IMR-90 (cell line): ENCODE results near the gene DZIP3. TPM values are rescaled to one million over a fixed set of nuclear protein-coding genes. Genes with fewer than 3 reads are reported as not detected.

Experiments used
- ATAC-seq: fragments of 200-7000 bp; cut with Tn5 transposase; 2 replicates; pipeline ENCODE4 v1.9.1; 2020; ENCODE audit warnings: low read depth, mild to moderate bottlenecking, moderate library complexity
- BruUV-seq: library from RNA; stranded (reverse); fragments of 400-500 nt; replicated peaks from 2 replicates; lab custom pipeline; 2021; lab: Mats Ljungman, UMichigan
- CTCF ChIA-PET: fragments of 300-600 bp; formaldehyde crosslinking; extraction: SDS; loops from one replicate; lab custom pipeline; 2021; ENCODE audit warnings: antibody characterized with exemption; lab: Yijun Ruan, JAX
- POLR2A ChIA-PET: fragments of 300-600 bp; sonication (Branson Sonifier 250); formaldehyde crosslinking; loops from one replicate; lab custom pipeline; 2022; ENCODE audit warnings: antibody characterized with exemption; ENCODE audit not compliant: unreplicated experiment; lab: Charles Lee
- DNase-seq: peaks from one replicate; pipeline ENCODE4 v3.0.0; 2013
- H2AFZ ChIP-seq: replicated peaks from 2 replicates; pipeline ENCODE3; 2013; ENCODE audit warnings: low read length, mild to moderate bottlenecking; ENCODE audit not compliant: poor library complexity
- H2AK5ac ChIP-seq: 2 replicates; pipeline ENCODE4 v1.6.1; 2013; ENCODE audit warnings: low read depth, low read length, inconsistent platforms
- H2AK9ac ChIP-seq: replicated peaks from 2 replicates; pipeline ENCODE3; 2013; ENCODE audit warnings: mild to moderate bottlenecking, low read depth, low read length, moderate library complexity; ENCODE audit not compliant: poor library complexity
- H2BK120ac ChIP-seq: 2 replicates; pipeline ENCODE4 v1.6.1; 2013; ENCODE audit warnings: low read depth, low read length, inconsistent platforms
- H2BK15ac ChIP-seq: 3 replicates; pipeline ENCODE4 v1.6.1; 2013; ENCODE audit warnings: low read depth, low read length, inconsistent platforms
- H2BK20ac ChIP-seq: 2 replicates; pipeline ENCODE4 v1.6.1; 2013; ENCODE audit warnings: low read depth, mild to moderate bottlenecking, inconsistent platforms, low read length, moderate library complexity
- H2BK5ac ChIP-seq: 2 replicates; pipeline ENCODE4 v1.6.1; 2013; ENCODE audit warnings: mild to moderate bottlenecking, low read depth, low read length, inconsistent platforms; ENCODE audit not compliant: poor library complexity, severe bottlenecking
- H3K14ac ChIP-seq: replicated peaks from 2 replicates; pipeline ENCODE4 v1.6.1; 2013; ENCODE audit warnings: low read depth, low read length, inconsistent platforms
- H3K18ac ChIP-seq: 2 replicates; pipeline ENCODE4 v1.6.1; 2013; ENCODE audit warnings: low read depth, low read length, control low read depth
- H3K23ac ChIP-seq: 2 replicates; pipeline ENCODE4 v1.6.1; 2013; ENCODE audit warnings: low read depth, low read length, inconsistent platforms
- H3K27ac ChIP-seq: 2 replicates; pipeline ENCODE4 v1.5.1; 2013; ENCODE audit warnings: mild to moderate bottlenecking, control low read depth, low read length; ENCODE audit not compliant: insufficient read depth
- H3K27me3 ChIP-seq: 2 replicates; pipeline ENCODE4 v1.6.1; 2013; ENCODE audit warnings: low read length; ENCODE audit not compliant: control insufficient read depth, insufficient read depth
- H3K36me3 ChIP-seq: 2 replicates; pipeline ENCODE4 v1.6.1; 2013; ENCODE audit warnings: low read length, mixed read lengths; ENCODE audit not compliant: control insufficient read depth, insufficient read depth
- H3K4ac ChIP-seq: 2 replicates; pipeline ENCODE4 v1.6.1; 2013; ENCODE audit warnings: low read depth, low read length, inconsistent platforms
- H3K4me1 ChIP-seq: 2 replicates; pipeline ENCODE4 v1.6.1; 2013; ENCODE audit warnings: low read length, mixed read lengths; ENCODE audit not compliant: control insufficient read depth, insufficient read depth
- H3K4me2 ChIP-seq: 2 replicates; pipeline ENCODE4 v1.6.1; 2013; ENCODE audit warnings: low read depth, mild to moderate bottlenecking, control low read depth, low read length, moderate library complexity
- H3K4me3 ChIP-seq: 2 replicates; pipeline ENCODE4 v1.5.1; 2013; ENCODE audit warnings: low read depth, mild to moderate bottlenecking, control low read depth, low read length, moderate library complexity; ENCODE audit not compliant: insufficient read depth
- H3K56ac ChIP-seq: 2 replicates; pipeline ENCODE4 v1.6.1; 2013; ENCODE audit warnings: low read length, inconsistent platforms; ENCODE audit not compliant: insufficient read depth; ENCODE audit errors: extremely low read depth
- H3K79me1 ChIP-seq, 2 experiments: 2 replicates each; pipeline ENCODE4 v1.6.1; 2013; ENCODE audit warnings: low read length in 2 of 2, inconsistent platforms in 1 of 2, low read depth in 1 of 2
- H3K9ac ChIP-seq: 2 replicates; pipeline ENCODE4 v1.6.1; 2013; ENCODE audit warnings: low read depth, low read length, control low read depth
- H3K9me1 ChIP-seq: 2 replicates; pipeline ENCODE4 v1.6.1; 2013; ENCODE audit warnings: low read length, inconsistent platforms; ENCODE audit not compliant: insufficient read depth
- H3K9me3 ChIP-seq: 2 replicates; pipeline ENCODE4 v1.6.1; 2013; ENCODE audit warnings: low read length; ENCODE audit not compliant: control insufficient read depth, insufficient read depth
- H4K20me1 ChIP-seq: 2 replicates; pipeline ENCODE4 v1.6.1; 2013; ENCODE audit warnings: low read length, inconsistent platforms; ENCODE audit not compliant: insufficient read depth
- H4K5ac ChIP-seq: 2 replicates; pipeline ENCODE4 v1.6.1; 2013; ENCODE audit warnings: mild to moderate bottlenecking, low read depth, low read length, control low read depth
- H4K8ac ChIP-seq, 2 experiments: 2 replicates each; pipeline ENCODE4 v1.6.1; 2013; ENCODE audit warnings: low read depth in 2 of 2, low read length in 2 of 2, control low read depth in 1 of 2, inconsistent platforms in 1 of 2
- H4K91ac ChIP-seq: 2 replicates; pipeline ENCODE4 v1.6.1; 2013; ENCODE audit warnings: low read depth, low read length, inconsistent platforms; ENCODE audit not compliant: insufficient read depth
- MAZ ChIP-seq: IDR thresholded peaks from 2 replicates; pipeline ENCODE4 v1.6.1; 2012; ENCODE audit warnings: low read depth, mild to moderate bottlenecking, low read length, improper control_type of control experiment, moderate library complexity, borderline replicate concordance
- RCOR1 ChIP-seq: IDR thresholded peaks from 2 replicates; pipeline ENCODE4 v1.6.1; 2012; ENCODE audit warnings: mild to moderate bottlenecking, low read length, improper control_type of control experiment; ENCODE audit not compliant: insufficient replicate concordance
- SMC3 ChIP-seq: fragments of 150-350 bp; IDR thresholded peaks from 2 replicates; pipeline ENCODE4 v1.6.1; 2016; ENCODE audit warnings: low read depth, mild to moderate bottlenecking, antibody characterized with exemption, low read length, moderate library complexity
- WGBS, 2 experiments: methylation state at CpG; one replicate each; pipeline versions ENCODE4 v1.1.5 to v1.1.7; 2013; ENCODE audit warnings: missing lambda C conversion rate in 2 of 2; ENCODE audit not compliant: insufficient read length in 1 of 2; ENCODE audit errors: extremely low coverage in 2 of 2; 5-methylcytosine and 5-hydroxymethylcytosine counted together
- dilution Hi-C: fragments of 300-500 bp; cut with HindIII; formaldehyde crosslinking; loops from one replicate; pipeline ENCODE4 v1.14.3; 2018; ENCODE audit warnings: low sequenced_read_pairs; ENCODE audit not compliant: unreplicated experiment
- in situ Hi-C: fragments of 300-500 bp; cut with MboI; formaldehyde crosslinking; loops from 3 replicates; pipeline ENCODE4 v1.14.3; 2019; ENCODE audit warnings: low sequenced_read_pairs, inconsistent platforms, mixed read lengths
- intact Hi-C: fragments of 100-400 bp; cut with micrococcal nuclease; formaldehyde crosslinking; loops from 2 replicates; pipeline ENCODE4 v1.10.0; 2022
- polyA plus RNA-seq, 3 experiments: library from polyadenylated mRNA; depleted of rRNA; stranded (reverse); fragments of >200 nt; gene quantifications; 2 replicates each; pipeline ENCODE4 v1.2.3, GENCODE V29; 2012; ENCODE audit warnings: low replicate concordance in 1 of 3
- total RNA-seq: library from RNA; depleted of rRNA; stranded (reverse); fragments of >200 nt; gene quantifications from 2 replicates; pipeline ENCODE4 v1.2.3, GENCODE V29; 2012
- TF ChIP-seq, protein P1 (sequence below): fragments of 150-350 bp; IDR thresholded peaks from 2 replicates; pipeline ENCODE4 v1.6.1; 2017; ENCODE audit warnings: mild to moderate bottlenecking, antibody characterized with exemption, low read length, low read depth

The DZIP3 gene
- total and polyA plus RNA-seq, 2 of the 4 experiments (the other 2 are of a cell fraction): 7.0 to 9.9 TPM

DNA sequence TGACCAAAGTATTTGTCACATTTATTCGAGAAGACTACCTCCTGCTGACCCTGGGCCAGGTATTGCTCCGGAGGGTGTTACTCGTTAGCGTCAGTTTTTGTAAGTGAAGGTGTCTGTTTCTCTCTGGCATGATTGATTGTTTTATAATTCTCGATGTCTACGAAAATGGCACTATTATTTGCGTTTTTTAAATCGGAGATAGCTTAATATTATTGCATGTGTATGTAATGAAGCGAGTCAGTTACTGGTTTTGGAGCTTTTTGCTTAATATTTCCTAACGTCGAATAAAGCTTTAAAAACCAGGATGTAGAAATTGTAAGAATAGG lies 439 bp downstream of the DZIP3 start:
- ATAC-seq: no peak
- H2AK5ac ChIP-seq: no peak overlapping the region
- dilution Hi-C loops: no loop called here

More for the DNA sequence above, 439 bp downstream of the DZIP3 start:
- H3K4me3 ChIP-seq: peak overlapping the region; percentile 70
- H3K18ac ChIP-seq: peak overlapping the region; percentile 95
- in situ Hi-C loops (no loop called here), intact Hi-C loops (no loop called here)
- H4K20me1 ChIP-seq: no peaks in the 10 kb centered on the region
- peak overlapping the region; percentile 85 for H3K4me2 ChIP-seq
- POLR2A ChIA-PET: interaction anchor here (0.6 kb wide), 1 partner anchor 24 kb away, joined by 3 read pairs; no protein-coding TSS in a partner anchor
- no peaks in the 10 kb centered on the region for H3K9me3 ChIP-seq
- H3K14ac ChIP-seq: peak overlapping the region; percentile 97
- H4K5ac ChIP-seq: peak overlapping the region; percentile 95
- H3K9me1 ChIP-seq: no peaks in the 10 kb centered on the region
- 0 out of 2 replicates have a peak overlapping the region, but pooled peaks have one; percentile 33 for H2BK120ac ChIP-seq
- H2BK15ac ChIP-seq: 0 out of 3 replicates have a peak overlapping the region, but pooled peaks have one; percentile 6
- no peak for DNase-seq
- peak overlapping the region; percentile 86; the same call in 1 of the 2 replicates for H3K23ac ChIP-seq
- H2BK5ac ChIP-seq: peak overlapping the region; percentile 96
- CTCF ChIA-PET: interaction anchor here (0.7 to 1.1 kb wide), 2 partner anchors 11 to 367 kb away, joined by 3 read pairs; no protein-coding TSS in a partner anchor
- H3K4ac ChIP-seq: peak overlapping the region; percentile 98
- H3K79me1 ChIP-seq: peaks cover 0 to 27% of the 10 kb centered on the region in 2 experiments; a peak in 2 of 4 replicates
- TF ChIP-seq SMC3 (no peak), RCOR1 (no peak), MAZ (no peak)
- TF ChIP-seq, protein P1, sequence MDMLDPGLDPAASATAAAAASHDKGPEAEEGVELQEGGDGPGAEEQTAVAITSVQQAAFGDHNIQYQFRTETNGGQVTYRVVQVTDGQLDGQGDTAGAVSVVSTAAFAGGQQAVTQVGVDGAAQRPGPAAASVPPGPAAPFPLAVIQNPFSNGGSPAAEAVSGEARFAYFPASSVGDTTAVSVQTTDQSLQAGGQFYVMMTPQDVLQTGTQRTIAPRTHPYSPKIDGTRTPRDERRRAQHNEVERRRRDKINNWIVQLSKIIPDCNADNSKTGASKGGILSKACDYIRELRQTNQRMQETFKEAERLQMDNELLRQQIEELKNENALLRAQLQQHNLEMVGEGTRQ: no peak
- H2AK9ac ChIP-seq: peak overlapping the region; percentile 21
- H3K36me3 ChIP-seq: no peaks in the 10 kb centered on the region
- peak overlapping the region; percentile 92 for H3K56ac ChIP-seq
- H2AFZ ChIP-seq: peak overlapping the region; percentile 98
- no TSS peak for BruUV-seq
- peak overlapping the region; percentile 89 to 96 for H4K8ac ChIP-seq
- 0% methylated on average over 2 of the region's 11 CpGs; no CpG with 5 or more reads in 1 of the 2 experiments for WGBS, 2 experiments
- no peak overlapping the region for H2BK20ac ChIP-seq
- H3K27ac ChIP-seq: peak overlapping the region; percentile 92
- no peaks in the 10 kb centered on the region for H3K4me1 ChIP-seq
- H4K91ac ChIP-seq: peak overlapping the region; percentile 97
- H3K9ac ChIP-seq: peak overlapping the region; percentile 97
- no peaks in the 10 kb centered on the region for H3K27me3 ChIP-seq
